Kidney tubule cell (primary cell): ENCODE data around the gene MON2.
"Not testable (repeated sequence)": the region's sequence is repeated elsewhere in the genome, so short reads cannot be mapped to it uniquely, and the experiment has no call there.

Experiments
- DNase-seq: peaks from one replicate; pipeline ENCODE4 v3.0.0-alpha.2; 2018; ENCODE audit warnings: low spot score

Gene MON2

DNA sequence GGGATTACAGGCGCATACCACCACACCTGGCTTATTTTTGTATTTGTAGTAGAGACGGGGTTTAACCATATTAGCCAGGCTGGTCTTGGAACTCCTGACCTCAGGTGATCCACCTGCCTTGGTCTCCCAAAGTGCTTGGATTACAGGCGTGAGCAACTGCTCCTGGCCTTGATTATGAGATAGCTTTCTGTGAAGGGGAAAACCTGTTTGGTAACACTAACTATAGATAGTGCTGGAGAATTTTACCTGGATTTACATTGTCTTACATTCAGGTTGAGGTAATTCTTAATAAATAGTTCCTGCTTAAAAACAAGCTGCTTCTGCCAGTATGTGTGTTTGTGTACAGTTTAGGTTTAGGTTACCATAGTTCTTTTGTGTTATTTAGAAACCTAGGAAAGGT is 77.1 kb downstream of the MON2 start:
- DNase-seq = no peak

DNA sequence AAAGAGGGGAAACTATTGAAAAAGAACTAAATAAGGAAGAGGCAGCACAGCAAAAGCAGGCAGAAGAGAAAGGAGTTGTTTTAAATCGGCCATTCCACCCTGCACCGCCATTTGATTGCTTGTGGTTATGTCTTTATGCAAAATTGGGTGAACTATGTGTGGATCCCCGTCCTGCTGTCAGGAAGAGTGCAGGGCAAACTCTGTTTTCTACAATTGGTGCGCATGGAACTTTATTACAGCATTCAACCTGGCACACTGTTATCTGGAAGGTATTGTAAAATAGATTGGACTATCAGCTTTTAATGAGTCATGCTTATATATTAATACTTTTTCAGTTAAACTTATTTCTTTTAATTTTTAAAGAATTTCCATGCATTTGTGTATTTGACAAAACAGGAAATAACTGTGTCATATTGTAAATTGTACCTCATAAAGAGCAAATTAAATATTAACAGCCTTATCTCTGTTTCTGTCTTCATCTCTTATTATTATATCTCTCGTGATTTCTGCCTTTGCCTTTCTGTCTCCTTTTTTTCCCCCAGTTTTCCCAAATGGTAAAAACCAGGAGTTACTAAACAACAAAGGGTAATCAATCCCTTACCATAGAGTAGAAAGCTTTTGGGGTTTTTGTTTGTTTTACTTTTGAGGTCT is 86.4 kb downstream of the MON2 start:
- DNase-seq = no peak

DNA sequence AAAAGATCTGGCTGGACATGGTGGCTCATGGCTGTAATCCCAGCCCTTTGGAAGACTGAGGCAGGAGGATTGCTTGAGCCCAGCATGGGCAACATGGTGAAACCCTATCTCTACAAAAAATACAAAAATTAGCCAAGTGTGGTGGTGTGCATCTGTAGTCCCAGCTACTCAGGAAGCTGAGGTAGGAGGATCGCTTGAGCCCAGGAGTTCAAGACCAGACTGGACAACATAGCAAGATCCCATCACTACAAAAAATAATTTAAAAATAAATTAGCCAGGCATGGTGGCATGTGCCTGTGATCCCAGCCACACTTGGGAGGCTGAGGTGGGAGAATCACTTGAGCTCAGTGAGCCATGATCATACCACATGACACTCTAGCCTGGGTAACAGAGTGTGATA is 92.7 kb downstream of the MON2 start:
- not testable (repeated sequence) for DNase-seq

DNA sequence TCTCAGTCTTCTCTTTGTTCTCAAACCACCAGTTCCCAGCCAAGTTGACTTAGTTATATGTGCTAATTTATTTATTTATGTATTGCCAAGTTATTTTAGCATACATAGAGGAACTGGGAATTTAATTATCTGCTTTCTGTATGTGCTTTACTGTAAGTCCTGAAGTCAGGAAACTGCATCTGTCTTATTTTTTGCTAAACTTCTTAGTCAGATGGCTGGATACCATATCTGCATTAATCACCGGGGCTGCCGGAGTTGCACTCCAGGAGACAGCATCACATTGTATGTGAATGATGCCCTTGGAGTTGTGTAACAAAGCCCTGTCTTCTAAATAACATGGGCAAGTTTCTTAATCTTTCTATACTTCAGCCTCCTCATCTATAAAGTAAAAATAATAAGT is 96.2 kb downstream of the MON2 start:
- peak; percentile 1 for DNase-seq

DNA sequence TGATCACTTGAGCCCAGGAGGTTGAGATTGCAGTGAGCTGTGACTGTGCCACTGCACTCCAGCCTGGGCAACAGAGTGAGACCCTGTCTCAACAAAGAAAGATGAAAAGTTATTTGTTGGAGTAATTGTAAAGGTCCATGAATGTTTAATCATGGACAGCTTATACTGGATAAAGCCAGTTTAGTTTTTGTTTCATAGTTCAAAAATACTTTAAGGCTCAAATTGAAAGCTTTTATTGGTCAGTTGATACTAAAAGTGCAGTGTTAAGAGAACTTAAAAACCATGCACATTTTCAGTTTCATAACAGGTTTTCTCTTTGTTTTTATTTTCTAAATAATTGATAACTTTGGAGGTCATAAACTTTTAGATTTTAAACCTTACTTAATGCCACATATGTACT is 108.4 kb downstream of the MON2 start:
- DNase-seq = no peak

DNA sequence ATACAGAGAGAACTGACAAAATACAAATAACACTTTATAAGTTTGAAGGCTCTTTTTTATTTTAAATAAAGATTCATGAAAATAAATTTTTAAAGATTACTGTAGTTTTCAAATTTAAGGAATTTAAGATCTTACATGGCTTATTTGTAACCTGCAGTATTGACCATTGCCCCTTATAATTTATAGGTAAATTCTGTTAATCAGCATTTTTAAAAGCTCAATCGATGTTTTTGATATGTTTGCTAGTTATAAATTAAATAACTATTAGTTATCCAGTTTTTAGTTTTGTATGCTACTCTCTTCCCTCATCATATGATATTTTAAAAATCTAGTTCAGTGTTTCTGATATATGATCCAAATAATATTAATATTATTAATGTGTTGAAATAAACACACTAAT is 109.9 kb downstream of the MON2 start:
- no peak for DNase-seq

DNA sequence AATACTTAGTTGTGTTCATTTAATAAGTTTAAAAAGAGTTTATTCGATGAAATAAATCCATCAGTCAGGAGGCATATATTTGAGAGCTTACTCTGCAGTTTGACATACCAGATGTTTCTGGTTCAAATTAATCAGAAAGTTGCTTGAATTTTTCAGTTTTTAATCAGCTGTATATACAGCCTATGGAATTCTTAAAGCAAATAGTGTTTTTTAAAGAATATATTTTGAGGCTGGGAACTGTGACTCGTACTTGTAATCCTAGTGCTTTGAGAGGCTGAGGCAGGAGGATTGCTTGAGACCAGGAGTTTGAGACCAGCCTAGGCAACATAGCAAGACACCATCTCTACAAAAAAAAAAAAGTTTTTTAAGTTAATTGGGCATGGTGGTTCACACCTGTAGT is 112.1 kb downstream of the MON2 start:
- no peak for DNase-seq

DNA sequence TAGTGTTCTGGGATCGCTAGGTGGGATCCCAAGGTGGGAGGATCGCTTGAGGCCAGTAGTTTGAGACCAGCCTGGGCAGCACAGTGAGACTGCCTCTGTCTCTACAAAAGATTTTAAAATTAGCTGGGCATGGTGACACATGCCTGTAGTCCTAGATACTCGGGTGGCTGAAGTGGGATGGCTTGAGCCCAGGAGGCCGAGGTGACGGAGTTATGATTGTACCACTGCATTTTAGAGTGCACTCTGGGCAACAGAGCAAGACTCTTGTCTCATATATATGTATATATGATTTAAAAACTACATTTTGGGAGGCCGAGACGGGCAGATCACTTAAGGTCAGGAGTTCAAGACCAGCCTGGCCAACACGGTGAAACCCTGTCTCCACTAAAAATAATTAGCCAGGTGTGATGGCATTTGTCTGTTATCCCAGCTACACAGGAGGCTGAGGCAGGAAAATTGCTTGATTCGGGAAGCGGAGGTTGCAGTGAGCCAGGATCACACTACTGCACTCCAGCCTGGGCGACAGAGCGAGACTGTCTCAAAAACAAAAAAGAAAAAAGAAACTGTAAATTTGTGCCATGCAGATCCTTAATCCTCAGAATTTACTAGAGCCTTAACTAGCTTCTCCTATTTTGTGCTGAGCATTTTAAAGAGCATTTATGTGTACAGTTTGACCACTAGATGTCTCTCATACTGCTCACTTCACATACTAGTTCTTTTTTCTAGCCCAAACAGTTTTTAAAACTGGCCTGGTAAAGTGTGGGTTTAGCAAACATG is 114.8 kb downstream of the MON2 start:
- DNase-seq = peak; percentile 50

DNA sequence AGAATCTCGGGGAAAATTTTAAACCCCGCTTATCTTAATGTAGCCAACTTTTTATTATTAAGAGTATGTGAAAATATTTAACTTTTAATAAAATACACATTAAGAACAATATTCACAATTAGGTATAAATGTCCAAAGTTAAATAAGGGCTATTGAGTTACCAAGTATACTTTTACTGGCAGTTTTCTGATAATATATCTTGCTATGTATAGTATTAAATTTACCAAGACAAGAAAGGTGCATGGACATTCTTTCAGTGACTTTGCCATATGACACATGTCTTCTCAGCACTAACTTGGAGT is 115.4 kb downstream of the MON2 start:
- no peak for DNase-seq

DNA sequence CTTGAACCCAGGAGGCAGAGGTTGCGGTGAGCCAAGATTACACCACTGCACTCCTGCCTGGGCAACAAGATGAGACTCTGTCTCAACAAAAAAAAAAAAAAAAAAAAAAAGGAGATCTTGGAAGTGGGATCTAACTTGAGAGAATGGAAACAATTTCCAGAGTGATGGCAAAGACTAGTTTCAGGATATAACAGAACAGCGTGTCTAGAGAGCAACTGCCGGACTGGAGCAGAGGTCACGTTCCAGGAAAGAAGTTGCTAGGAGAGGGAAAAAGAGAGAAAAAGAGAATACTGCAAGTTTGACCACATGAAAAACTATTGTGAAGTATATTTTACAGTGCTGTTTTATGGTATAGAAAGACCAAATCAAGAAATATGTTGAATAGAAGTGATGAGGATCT is 118.0 kb downstream of the MON2 start:
- DNase-seq = no peak

DNA sequence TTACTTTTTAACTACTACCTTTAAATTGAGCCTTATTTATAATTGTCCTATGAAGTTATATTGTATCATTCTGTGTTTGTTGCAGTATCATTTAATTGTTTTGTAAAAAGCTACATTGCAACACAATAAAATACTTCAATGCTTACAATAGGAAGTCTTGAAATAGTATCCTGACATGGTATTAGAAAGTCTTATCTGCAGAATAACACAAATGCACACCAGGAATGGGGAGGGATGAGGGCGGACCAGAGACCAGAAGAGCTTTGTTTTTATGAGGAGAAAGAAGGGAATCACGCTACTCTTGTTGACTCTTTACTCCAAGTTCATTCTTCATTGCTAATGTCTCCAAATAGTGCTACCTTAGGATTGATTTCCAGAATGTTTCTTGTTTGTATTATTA is 120.2 kb downstream of the MON2 start:
- DNase-seq = no peak

DNA sequence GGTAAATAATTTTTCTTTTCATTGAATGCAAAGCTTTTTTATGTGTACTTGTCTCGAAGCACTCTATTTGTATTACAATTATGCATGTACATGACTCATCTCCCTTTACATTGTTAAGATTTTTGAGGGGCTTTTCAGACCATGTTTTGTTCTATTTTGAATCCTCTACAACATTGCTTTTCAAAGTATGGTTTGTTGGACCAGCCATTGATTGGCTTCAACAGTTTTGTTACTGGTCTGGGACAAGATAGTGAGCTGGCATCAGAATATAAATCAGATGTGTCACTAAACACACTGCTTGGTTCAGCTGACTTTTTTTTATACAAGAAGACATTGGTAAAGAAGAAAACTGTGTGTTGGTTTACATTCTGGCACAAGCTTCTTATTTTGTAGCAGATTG is 122.3 kb downstream of the MON2 start:
- DNase-seq = no peak

DNA sequence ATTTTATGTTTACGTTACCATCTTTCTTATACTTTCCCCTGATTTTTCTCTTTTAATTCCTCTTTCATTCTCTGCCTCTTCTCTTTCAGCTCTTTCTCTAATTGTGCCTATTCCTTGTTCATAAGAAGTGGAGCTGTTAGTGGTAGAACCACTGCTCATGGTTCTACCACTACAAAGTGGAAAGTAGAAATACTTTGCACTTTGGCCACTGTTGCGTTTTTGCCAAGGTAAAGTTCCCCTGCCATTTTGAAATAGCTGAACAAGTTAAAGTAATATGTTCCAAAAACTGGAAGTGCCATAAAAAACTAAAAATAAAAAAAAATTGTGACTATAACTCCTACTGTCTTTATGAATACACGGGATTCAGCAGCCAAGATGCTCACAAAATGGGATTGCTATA is 130.6 kb downstream of the MON2 start:
- no peak for DNase-seq

DNA sequence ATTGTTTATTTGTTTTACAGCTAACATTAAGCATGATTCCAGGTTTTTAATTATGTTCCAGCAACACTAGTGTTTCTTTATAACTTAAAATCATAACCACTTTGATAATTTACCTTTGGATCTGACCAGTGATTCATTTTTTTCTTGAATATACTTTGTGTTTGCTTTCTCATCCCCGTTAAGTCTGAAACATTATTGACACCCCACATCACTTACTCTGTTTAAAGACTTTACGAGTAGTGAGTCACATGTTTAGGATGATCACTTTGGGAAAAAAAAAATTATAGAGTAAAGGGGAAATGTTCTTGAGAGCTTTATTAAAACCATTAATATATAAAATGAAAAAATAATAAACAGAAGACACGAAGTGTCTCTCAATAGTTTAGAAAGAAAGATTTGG is 132.2 kb downstream of the MON2 start:
- no peak for DNase-seq

DNA sequence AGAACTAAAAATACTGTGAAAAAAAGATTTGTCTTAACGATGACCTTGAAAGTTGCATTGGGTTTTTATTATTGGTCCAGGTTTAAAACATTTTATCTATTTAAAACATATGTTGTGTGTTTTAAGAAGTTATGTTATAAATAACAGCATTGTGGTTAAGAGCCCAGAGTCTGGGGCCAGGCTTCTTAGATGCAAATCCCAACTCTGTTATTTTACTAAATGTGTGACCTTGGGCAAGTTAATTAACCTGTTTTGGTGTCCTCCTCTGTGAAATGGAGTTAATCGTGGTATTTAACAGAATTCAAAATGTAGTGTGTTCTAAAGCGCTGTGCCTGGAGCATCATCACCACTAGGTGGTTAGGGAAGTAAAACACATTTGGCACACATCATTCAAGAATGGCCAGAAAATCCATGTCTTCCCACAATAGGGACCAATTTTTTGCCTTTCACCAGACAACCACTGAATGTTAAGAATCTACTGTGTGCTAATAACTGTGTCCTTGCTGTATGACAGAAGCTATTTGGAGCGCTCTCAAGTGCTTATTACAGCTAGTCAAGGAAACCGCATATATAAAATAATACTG is 133.3 kb downstream of the MON2 start:
- no peak for DNase-seq

DNA sequence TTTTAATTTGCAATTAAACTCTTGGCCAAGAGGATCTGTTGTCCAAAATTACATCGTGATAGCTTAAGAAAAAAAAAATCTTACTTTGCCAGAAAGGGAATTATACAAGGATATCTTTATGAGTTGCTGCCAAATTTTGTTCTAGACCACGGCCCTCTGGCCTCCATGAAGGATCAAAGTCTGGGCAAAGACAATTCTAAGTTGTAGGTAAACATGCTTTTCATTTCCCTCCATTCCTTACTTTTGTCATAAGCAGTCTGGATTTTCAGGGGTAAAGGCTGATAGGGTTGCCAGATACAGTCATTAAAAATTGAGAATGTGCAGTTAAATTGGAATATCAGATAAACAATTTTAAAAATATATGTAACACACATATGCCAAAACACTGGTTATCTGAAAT is 135.1 kb downstream of the MON2 start:
- DNase-seq = no peak

DNA sequence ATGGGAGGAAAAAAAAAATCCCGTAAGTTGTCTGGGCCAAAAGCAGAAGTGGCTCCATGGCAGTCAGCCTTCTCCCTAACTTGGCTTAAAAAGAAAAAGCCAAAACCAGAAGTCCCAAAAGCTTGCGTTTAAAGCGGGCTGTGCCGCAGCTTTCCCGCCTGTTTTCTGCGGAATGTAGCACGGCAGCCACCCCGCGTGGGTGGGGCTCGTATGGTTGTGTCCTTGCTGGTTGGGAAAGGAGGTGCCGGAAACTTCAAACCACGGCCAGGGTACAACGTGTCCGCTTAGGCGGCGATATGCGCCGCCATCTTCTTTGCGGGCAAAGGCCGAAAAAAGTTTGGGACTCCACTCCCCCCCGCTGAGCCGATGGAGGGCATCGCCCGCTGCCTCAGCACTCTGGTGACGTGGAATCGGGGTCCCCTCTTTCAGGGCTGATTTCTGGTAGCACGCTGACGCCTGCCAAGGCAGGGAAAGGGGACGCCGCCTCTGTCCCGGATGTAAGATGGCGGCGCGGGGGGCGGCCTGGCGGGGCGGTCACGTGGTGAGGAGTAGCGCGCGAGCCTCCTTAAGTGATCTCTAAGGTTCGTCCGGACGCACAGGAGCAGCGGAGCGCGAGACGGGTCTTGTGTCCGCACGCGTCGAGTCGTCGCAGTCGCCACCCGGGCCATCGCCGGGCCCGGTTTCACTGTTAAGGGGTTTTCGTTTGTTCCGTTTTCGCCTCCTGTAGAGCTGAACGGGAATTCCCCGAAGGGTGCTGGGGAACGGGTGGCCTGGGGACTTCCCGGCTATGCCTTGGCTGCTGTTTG is 135.8 kb downstream of the MON2 start:
- peak; percentile 91 for DNase-seq

DNA sequence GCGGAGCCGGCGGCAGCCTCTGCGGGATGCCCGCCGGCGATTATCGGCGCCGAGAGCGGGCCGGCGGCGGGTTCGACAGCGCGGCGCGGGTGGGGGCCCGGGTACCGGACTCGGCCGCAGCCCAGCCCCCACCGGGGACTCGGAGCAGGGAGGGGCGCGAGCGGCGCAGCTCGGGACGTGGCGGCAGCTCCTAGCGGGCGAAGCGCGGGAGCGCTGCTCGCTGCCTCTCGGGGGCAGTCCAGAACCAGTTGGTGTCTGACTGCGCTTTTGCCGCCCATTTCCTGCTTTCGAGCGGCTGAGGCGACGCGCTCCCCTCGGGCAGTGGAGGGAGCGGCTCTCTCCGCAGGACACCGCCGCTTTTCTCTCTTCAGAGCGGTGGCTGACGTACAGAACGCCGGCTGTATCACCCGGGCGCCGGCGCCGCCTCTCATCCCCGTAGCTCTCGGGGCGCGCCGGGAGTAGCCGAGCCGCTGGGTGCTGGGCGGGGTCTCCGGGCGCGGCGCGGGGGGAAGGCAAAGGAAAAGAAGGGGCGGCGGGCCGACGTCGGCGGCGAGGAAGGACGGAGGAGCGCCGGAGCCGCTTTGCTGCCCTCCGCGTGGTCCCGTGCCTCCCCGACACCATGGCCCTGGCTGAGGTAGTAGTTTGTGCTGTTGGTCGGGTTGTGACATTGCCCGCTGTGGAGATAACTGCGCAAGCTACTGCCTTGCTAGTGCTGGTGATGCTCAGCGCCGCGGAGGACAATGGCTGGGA is 136.6 kb downstream of the MON2 start:
- peak; percentile 91 for DNase-seq

DNA sequence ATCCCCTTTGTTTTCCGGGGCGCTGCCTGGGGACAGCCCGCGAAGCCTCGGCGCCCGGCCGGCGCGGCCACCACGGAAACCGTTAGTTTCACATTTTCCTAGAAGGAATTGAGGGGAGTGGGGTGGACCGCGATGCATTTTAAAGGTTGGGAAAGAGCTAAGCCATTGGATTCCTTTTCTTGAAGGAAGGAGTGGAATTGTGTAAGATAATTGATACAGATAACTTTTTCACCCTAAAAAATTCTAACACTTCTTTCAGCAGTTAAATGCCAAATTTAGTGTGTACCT is 137.1 kb downstream of the MON2 start:
- DNase-seq = no peak

DNA sequence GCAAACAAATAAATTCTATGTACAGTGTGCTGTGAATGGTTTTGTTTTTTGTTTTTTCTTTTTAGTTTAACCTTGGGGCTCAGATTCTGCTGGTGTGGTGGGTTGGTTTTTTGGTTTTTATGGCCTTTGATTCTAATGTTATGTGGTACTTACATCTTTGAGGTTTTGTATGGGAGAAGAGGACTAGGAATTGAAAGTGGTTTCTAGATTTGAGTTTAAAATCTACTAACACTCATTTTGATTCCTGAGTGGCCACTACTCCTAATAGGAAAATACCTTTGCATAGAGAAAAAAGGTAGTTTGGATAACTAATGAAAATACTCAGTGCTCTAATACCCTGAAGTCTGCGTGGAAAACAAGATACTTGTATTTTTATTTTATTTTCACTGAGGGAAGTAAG is 137.7 kb downstream of the MON2 start:
- no peak for DNase-seq

DNA sequence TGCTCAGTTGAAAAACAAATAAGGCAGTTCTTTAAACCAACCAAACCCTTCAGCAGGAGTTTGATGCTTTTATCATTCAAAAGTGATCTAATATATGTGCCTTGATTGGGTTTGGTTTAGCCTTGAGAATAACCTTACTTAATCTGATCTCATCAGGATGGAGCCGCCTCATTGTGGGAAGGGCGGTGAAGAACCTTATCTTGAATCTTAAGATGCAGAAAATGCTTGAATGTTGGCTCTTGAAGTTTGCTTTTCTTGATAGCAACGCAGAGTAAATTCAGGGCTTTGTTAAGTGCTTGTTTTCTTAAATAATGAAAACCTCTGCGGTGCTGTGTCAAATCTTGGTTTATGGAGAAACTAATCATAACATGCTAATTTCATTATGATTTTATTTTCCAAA is 138.2 kb downstream of the MON2 start:
- peak; percentile 26 for DNase-seq

DNA sequence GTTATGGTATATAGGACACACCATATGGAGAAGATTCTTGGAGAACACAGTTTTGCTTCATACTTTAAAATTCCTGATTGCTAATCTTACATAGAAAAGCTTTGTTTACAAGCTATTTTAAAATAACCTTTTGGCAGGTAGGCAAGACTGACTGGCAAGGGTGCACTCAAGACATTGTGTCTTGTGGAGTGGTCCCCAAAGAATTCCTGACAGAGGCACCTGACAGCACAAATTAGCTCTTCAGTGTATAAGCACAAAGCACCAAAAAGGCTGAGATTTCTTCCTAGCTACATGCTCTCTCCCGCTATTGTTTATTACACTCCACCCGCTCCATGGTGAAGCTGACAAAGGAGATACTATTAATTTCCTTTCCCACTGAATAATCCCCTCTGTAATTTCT is 139.4 kb downstream of the MON2 start:
- DNase-seq = no peak

DNA sequence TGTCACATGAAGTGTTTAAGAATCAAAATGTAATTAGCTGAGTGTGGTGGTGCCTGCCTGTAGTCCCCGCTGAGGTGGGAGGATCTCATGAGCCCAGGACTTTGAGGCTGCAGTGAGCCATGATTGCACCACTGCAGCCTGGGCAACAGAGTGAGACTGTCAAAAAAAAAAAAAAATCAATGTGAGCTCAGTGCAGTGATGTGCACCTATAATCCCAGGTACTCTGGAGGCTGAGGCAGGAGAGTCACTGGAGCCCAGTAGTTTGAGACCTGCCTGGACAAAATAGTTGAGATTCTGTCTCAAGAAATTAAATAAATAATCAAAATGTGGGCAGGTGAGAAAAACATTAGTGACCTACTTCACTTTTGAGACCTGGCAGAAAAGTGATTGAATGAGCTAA is 140.0 kb downstream of the MON2 start:
- peak; percentile 13 for DNase-seq
